GM19099 (cell line): ENCODE measurements around the gene ARHGEF16.

Source experiments
- POLR2A ChIP-seq: IDR thresholded peaks from 3 replicates; pipeline ENCODE4 v1.6.1; 2011; ENCODE audit warnings: low read depth; ENCODE audit not compliant: insufficient read length; ENCODE audit errors: extremely low read depth

Gene ARHGEF16

GRCh38 chr1:3465091-3465934 lies 10.8 kb downstream of the ARHGEF16 start:
- no peak for TF ChIP-seq POLR2A

GRCh38 chr1:3465935-3466321 lies 11.5 kb downstream of the ARHGEF16 start:
- no peak for TF ChIP-seq POLR2A

GRCh38 chr1:3466366-3467075 lies 12.1 kb downstream of the ARHGEF16 start:
- no peak for TF ChIP-seq POLR2A

- TF ChIP-seq POLR2A, result no peak
Observed at GRCh38 chr1:3467096-3468036, 12.9 kb downstream of the ARHGEF16 start.

GRCh38 chr1:3468236-3469103 lies 14.0 kb downstream of the ARHGEF16 start:
- no peak for TF ChIP-seq POLR2A

GRCh38 chr1:3469104-3469848 lies 14.8 kb downstream of the ARHGEF16 start:
- TF ChIP-seq POLR2A, result no peak

- no peak for TF ChIP-seq POLR2A
Observed at GRCh38 chr1:3469849-3470649, 15.6 kb downstream of the ARHGEF16 start.

- TF ChIP-seq POLR2A, result no peak
Observed at GRCh38 chr1:3470650-3471355, 16.3 kb downstream of the ARHGEF16 start.

GRCh38 chr1:3471356-3472087 lies 17.1 kb downstream of the ARHGEF16 start:
- no peak for TF ChIP-seq POLR2A

GRCh38 chr1:3472088-3472850 lies 17.8 kb downstream of the ARHGEF16 start:
- TF ChIP-seq POLR2A, result no peak

GRCh38 chr1:3472906-3473305 lies 18.4 kb downstream of the ARHGEF16 start:
- no peak for TF ChIP-seq POLR2A

- TF ChIP-seq POLR2A, result no peak
Observed at GRCh38 chr1:3473381-3473844, 18.9 kb downstream of the ARHGEF16 start.
